Measurements from ENCODE around the gene TMC1.

TMC1 gene

DNA sequence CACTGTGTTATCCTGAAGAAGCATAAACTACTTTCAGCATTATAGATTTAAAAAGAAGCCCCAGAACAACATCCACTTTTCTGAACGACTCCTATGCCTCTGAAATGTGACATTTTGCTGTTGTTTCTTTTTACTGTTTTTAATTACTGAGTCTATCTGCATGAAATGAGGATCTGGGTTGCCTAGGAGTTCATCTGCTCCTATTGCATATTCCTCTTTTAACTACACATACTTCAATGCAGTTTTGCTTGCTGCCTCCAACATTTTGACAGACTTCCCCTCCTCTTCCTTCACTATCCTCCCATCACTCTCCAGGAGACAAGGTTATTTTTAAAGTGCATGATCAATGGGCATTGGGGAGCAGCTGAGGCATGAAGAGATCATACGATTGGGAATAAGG is 164.5 kb downstream of the TMC1 start:
- no peak for DNase-seq

DNA sequence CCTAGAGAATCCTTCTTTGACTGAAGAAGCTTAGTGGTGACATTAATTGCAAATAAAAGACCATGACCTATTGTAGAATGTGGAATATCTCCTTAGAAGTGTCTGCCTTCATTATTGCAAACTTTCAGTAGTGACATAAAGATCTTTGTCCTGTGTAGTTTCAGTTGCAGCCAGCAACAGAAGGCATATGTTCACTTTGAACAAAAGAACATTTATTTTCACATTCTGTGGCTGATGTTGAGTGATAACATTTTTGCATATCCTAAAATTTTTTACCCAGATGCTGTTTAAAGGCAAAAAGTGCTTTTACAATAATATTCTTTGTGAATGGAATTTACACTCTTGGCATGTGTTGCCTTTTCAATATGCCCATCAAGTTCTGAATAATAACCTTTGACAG is 165.9 kb downstream of the TMC1 start:
- DNase-seq: no peak

GRCh38 chr9:72691671-72692070 is 170.3 kb downstream of the TMC1 start:
- no peak for DNase-seq

DNA sequence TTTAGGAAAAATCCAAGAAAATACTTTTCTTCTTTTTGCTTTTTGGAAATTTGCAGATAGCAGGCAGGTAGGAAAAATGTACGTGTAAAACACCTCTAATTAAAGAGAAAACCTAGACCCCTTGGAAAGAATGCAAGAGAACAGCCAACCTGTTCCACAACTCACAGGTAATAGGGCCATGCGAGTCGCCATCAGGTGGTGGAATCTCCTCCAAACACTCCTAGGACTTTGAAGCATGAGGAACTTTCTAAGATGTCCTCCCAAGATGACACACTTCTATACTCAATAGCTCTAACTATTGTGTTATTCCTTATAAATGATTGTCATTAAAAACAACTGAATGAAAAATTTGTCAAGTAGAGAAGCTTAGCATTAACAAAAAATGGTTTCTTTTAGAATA is 174.0 kb downstream of the TMC1 start:
- DNase-seq: no peak

DNA sequence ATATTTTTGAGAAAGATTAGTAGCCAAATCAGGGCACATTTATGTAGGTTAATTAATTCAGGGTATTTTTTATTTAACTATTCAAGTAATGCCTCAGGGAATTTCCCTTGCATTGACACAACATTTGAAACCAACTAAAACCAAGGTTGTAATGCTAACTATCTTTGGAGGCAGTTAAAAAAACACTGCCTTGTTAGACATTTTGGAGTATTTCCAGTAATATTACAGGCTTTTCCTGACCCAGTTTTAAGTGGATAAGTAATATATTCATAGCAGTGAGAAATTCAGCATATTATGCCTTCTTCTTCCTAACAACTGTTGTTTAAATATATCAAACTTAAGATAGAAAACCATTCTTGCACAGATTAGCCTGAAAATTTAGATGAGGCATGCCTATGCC is 175.1 kb downstream of the TMC1 start:
- no peak for DNase-seq

- DNase-seq: no peak
Observed at GRCh38 chr9:72701510-72701909, 180.1 kb downstream of the TMC1 start.

GRCh38 chr9:72703574-72703973 is 182.2 kb downstream of the TMC1 start:
- DNase-seq: no peak

- no peak for DNase-seq
Observed at GRCh38 chr9:72704688-72705375, 183.4 kb downstream of the TMC1 start.

DNA sequence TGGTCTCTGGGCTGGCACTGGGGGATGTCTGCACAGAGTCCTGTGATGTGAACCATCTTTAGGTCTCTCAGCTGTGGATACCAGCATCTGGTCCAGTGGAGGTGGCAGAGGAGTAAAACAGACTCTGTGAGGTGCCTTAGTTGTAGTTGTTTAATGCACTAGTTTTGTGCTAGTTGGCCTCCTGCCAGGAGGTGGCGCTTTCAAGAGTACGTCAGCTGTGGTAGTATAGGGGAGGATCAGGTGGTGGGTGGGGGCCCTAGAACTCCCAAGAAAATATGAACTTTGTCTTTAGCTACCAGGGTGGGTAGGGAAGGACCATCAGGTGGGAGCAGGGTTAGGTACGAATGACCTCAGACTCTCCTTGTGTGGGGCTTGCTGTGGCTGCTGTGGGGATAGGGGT is 197.1 kb downstream of the TMC1 start:
- no peak for DNase-seq

DNA sequence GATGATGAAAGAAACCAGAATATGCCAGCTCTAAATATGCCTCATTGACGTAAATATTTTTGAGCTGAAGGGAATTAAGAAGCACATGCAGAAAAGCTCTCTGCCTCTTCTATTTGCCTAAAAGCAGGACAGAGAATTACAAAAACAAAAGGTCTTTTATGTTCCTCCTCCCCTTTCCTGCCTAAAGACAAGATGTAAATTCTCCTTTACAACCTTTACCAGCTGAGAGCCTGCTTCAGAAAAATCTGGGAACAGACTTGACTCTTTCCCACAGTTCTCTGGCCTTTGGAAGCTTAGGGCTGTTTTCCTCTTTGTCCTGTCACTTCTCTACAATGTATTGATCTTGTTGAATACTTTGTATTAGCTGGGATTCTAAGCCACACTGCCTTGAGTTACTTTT is 199.7 kb downstream of the TMC1 start:
- no peak for DNase-seq

DNA sequence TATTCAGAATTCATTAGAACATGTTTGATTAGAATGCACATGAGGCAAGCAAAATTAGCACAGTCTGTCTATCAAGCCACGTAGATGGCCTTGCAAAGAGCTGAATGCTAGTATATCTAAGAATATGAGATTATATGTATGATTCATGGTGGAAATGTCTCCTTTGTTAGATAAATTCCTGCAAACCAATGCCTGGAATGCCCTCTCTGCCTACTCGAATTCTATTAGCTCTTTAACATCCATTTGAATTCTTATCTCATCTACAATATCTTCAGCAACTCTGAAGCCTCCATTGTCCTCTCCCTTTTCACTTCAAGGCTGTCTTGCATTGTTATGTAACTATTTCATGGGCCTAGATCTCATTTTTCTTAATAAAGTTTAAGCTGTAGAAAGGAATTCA is 205.5 kb downstream of the TMC1 start:
- DNase-seq: no peak

DNA sequence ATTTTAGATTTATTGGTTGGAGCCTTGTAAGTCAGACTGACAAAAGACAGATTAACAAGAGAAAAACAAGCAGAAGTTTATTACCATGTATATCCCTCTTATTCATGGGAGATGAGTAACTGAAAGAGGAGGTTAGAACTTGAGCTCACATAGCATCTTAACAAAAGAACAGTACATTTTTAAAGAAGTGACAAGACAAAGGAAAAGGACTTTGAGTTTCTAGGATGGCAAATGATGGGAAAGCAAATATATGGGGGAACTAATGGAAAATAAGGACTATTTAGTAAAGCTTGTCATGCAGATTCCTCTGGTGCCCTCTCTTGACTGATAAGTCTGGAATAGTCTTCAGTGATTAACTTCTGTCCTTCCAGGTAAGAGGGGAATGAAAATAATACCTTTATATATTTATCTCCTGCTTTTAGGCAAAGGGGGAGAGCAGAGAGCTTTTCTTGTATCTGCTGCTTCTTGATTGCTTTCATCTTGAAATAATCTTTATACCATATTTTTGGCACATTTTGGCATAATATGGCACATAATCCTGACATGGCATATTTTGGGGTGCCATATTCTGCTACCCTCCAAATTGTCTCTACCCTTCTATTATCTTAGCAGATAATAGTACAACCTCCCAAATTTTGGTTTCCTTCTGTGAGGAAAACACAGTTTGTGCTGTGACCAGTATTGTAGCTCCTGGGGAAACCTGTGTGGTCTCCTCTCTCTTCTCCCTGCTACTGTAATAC is 206.8 kb downstream of the TMC1 start:
- no peak for DNase-seq

DNA sequence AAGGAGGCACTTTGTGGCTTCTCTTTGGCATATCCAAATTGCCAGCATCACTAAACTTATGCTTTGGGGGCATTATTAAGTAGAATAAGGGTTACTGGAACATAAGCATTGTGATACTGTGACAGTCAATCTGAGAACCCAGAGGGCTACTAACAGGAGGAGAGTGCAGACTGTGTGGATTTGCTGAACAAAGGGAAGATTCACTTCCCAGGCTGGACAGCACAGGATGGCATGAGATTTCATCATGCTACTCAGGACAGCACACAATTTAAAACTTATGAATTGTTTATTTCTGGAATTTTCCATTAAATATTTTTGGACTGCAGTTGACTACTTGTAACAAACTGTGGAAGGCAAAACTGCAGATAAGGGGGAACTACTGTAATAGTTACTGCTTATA is 212.5 kb downstream of the TMC1 start:
- no peak for DNase-seq

- DNase-seq: no peak
Observed at GRCh38 chr9:72734631-72735030, 213.2 kb downstream of the TMC1 start.

DNA sequence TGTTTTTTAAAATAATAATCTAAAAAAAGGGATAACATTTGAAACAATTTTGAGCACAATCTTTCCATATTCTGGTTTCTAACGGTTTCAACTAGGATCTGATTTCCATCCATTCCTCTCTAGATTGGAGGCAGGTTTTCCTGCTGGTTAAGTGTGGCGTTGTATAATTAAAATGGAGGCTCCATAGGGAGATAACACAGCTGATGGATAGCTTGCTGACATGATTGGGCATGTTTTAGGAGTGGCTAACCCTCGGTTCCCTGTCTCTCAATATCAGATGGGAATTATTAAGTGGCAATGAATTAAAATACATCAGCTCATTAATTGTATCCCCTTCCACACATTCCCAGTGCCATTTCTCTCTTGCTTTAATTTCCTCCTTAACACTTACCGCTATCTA is 222.4 kb downstream of the TMC1 start:
- DNase-seq: no peak

- no peak for DNase-seq
Observed at GRCh38 chr9:72749276-72749675, 227.9 kb downstream of the TMC1 start.

DNA sequence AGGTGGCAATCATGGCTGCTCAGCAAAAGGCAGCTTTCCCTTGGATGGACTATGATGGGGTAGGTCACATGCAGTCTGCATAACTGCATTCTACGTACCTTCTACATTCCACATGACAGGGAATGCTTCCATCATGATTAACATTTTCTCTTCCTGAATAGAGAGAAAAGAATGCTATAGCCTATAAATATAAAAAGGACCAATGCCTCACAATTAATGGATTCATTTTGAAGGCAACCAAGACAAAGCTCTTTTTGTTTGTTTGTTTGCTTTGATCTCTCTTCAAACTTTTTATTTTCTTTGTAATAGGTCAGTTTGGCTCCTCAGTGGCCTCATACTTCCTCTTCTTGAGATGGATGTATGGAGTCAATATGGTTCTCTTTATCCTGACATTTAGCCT is 230.1 kb downstream of the TMC1 start:
- no peak for DNase-seq

DNA sequence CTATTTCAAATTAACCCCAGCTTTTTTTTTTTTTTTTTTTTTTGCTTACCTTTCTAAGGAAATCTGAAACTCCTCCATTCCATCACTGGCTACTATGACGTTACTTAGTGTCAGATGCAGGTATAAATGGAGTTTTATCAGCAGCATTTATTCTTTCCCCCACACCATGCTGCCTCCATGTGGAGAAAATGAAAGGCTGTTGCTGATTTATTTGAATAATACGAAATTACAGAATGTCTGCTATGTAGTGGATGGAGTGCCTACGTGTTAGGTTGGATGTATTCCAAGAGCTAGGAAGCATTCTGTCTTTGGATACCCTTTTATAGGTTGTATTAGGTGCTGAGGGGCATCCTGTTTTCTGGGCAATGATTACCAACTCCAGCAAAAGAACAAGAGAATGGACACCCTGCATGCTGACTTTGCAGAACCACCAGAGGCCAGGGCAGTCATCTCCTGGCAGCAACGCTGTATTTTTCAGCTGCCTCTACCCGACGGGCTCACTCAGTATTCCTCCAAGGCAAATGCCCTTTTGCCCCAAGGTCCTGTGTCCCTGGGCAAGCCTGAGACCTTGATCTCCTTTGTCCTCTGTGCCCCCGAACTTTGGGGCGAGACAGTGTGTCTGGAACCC is 232.0 kb downstream of the TMC1 start:
- no peak for DNase-seq

DNA sequence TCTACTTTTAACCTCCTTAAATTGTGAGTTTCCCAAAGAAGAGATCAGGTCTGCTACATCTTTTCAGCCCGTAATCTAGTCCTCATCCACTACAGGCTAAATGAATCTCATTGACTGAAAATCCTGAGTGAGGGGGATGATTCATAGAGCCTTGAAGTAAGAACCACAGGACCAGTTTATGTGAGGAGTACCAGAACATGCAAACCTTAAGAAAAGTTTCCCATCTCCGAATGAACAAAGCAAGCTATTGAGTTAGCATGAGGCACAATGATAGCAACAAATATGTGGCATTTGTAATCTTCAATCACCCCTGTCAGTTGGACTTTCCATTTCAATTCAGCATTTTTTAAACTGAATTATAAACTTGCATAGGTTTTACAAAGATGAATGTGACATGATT is 234.4 kb downstream of the TMC1 start:
- DNase-seq: no peak

DNA sequence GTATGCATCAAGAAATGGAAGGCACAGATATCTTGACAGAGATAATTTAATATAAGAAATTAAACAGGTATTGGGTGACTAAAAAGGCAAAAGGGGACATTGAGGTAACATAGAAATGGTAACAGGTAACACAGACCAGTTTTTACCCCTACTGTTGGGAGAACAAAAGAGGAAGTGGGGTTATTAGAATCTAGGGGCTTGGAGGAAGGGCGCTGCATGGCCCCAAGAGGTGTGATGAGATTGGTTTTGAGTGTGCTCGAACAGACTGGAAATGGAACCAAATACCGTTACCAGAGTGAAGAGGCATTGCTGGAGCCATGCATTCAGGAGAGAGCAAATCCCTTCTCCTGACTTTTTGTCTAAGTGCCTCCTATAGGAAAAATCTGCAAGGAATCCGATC is 237.5 kb downstream of the TMC1 start:
- DNase-seq: no peak

- no peak for DNase-seq
Observed at GRCh38 chr9:72763022-72763421, 241.6 kb downstream of the TMC1 start.

DNA sequence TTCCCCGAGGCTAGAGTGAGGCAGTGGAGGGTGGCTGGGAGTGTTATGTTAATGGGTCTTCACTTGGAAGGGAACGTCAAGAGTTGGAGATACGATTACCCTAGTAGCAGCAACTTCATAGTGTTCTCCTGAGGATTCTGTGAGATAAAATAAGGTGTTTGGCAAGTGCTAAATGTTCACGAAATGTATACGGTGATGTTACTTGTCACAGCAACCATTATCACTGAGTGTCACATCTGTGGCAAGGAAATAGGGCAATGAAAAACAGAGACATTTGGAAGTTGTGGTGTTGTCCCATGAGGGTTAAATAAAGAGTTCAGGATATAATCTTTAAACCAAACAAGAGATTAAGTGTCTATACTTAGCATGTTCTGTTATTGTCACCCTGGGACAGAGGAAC is 248.1 kb downstream of the TMC1 start:
- DNase-seq: no peak

DNA sequence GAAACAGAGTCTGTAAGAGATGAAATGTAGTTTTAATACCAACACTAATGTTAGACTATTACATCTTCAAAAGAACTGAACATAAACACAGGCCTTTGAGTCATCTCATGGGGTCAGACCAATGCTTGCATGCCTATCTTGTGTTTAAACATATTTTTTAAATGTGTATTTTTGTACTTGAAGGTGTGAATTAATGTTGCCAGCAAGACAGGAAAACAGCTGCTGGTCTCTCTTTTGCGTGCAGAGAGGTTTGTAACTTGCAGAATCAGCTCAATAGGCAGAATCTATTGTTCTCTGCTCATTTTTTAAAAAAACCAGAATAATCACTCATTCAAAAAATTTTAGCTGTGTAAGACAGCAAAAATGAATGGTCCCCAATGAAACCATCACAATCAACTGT is 251.3 kb downstream of the TMC1 start:
- DNase-seq: no peak

GRCh38 chr9:72773570-72773969 is 252.2 kb downstream of the TMC1 start:
- DNase-seq: no peak

GRCh38 chr9:72775570-72775969 is 254.2 kb downstream of the TMC1 start:
- no peak for DNase-seq
